ENCODE data around the gene TASP1.

TASP1 gene, protein sequence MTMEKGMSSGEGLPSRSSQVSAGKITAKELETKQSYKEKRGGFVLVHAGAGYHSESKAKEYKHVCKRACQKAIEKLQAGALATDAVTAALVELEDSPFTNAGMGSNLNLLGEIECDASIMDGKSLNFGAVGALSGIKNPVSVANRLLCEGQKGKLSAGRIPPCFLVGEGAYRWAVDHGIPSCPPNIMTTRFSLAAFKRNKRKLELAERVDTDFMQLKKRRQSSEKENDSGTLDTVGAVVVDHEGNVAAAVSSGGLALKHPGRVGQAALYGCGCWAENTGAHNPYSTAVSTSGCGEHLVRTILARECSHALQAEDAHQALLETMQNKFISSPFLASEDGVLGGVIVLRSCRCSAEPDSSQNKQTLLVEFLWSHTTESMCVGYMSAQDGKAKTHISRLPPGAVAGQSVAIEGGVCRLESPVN

DNA sequence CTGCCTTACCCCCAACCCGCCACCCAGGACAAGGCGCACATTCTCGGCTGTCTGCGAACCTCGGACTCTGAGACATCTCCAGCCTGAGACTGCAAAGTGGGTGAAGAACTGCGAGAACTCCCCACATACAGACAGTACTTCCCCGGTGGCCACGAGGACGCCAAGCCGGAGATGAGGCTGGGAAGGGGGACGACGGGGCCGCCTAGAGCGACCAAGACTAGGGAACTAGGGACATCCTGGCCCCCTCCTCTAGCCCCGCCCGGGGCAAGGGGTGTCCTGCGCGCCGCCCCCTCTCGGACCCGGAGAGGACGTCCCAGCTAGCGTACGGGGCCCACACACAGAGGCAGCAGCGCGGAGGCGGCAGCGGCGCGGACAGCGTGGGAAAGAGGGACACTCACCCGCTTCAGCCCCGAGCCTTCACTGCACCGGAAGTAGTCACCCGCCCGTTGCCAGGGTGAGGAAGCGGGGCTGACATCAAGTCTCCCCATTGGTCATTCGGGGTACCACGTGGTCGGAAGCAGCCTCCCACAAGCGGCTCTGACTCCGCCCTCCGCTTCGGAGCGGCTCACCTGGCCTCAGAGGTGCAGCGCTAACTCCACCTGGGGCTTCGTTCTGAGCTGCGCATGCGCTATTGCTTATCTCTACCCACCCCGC is at the start of gene TASP1:
Gene TASP1, minus strand, starts transcription at position 437 of the 654 bp plus-strand sequence. CDS start 8,854 bp downstream, outside the sequence.
- Histone ChIP-seq H3K4me1 (ENCODE audit: control insufficient read depth in 2 of 2, insufficient read depth in 2 of 2, low read length in 2 of 2) (peaks cover 3 to 4% of the 10 kb centered on the region in 2 donors), H3K36me3 (ENCODE audit: control insufficient read depth in 2 of 2, insufficient read depth in 2 of 2, low read length in 2 of 2) (no peaks in the 10 kb centered on the region), H3K27ac (ENCODE audit: low read depth in 2 of 2, low read length in 2 of 2) (peak within 1 kb of the TSS; percentile 81 to 83), H3K9ac (ENCODE audit: low read depth in 1 of 2, low read length in 2 of 2) (peak within 1 kb of the TSS; percentile 85 to 87), H3K27me3 (ENCODE audit: control insufficient read depth in 2 of 2, insufficient read depth in 2 of 2, low read length in 2 of 2) (no peaks in the 10 kb centered on the region), H3K4me3 (ENCODE audit: low read length in 2 of 2) (peak within 1 kb of the TSS; percentile 93 to 95), H3K9me3 (ENCODE audit: control insufficient read depth in 2 of 2, low read length in 2 of 2) (no peaks in the 10 kb centered on the region)

DNA sequence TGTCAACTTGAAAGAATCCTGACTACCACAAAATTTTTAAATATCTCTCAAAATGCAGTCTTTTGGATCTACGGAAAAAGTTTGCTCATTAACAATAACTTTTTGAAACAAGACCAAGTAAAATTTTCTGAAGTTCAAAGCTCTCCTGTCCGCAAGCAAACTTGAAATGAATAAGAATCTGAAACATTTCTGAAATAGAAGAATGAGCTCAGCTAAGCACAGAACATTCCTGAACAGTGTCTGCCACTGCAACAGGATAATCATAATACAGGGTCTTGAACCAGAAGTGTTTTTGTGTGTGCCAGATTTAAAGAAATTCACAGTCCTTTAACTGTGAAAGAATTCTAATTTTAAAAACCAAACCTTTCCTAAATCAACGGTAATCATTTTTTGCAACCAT is 49.1 kb upstream of the TASP1 start:
- Histone ChIP-seq H3K9ac (ENCODE audit: low read depth in 1 of 2, low read length in 2 of 2) (no peak overlapping the region), H3K36me3 (ENCODE audit: control insufficient read depth in 2 of 2, insufficient read depth in 2 of 2, low read length in 2 of 2) (no peaks in the 10 kb centered on the region), H3K27ac (ENCODE audit: low read depth in 2 of 2, low read length in 2 of 2) (no peak overlapping the region), H3K9me3 (ENCODE audit: control insufficient read depth in 2 of 2, low read length in 2 of 2) (no peaks in the 10 kb centered on the region), H3K27me3 (ENCODE audit: control insufficient read depth in 2 of 2, insufficient read depth in 2 of 2, low read length in 2 of 2) (no peaks in the 10 kb centered on the region), H3K4me3 (ENCODE audit: low read length in 2 of 2) (no peak overlapping the region), H3K4me1 (ENCODE audit: control insufficient read depth in 2 of 2, insufficient read depth in 2 of 2, low read length in 2 of 2) (no peaks in the 10 kb centered on the region)

DNA sequence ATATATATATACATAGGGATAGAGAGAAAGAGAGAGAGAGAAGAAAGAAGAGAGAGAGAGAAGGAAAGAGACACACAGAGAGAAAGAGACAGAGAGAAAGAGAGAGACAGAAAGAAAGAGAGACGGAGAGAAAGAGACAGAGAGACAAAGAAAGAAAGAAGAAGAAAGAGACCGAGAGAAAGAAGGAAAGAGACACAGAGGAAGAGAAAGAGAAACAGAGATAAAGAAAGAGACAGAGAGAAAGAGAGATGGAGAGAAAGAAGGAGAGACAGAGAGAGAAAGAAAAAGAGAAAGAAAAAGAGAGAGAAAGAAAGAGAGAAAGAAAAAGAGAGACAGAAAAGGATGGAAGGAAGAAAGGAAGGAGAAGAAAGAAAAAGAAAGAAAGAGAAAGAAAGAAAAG is 46.9 kb upstream of the TASP1 start:
- Histone ChIP-seq H3K27me3 (ENCODE audit: control insufficient read depth in 2 of 2, insufficient read depth in 2 of 2, low read length in 2 of 2) (no peaks in the 10 kb centered on the region), H3K27ac (ENCODE audit: low read depth in 2 of 2, low read length in 2 of 2) (no peak overlapping the region), H3K36me3 (ENCODE audit: control insufficient read depth in 2 of 2, insufficient read depth in 2 of 2, low read length in 2 of 2) (no peaks in the 10 kb centered on the region), H3K9ac (ENCODE audit: low read depth in 1 of 2, low read length in 2 of 2) (no peak overlapping the region), H3K4me3 (ENCODE audit: low read length in 2 of 2) (no peak overlapping the region), H3K4me1 (ENCODE audit: control insufficient read depth in 2 of 2, insufficient read depth in 2 of 2, low read length in 2 of 2) (no peaks in the 10 kb centered on the region), H3K9me3 (ENCODE audit: control insufficient read depth in 2 of 2, low read length in 2 of 2) (no peaks in the 10 kb centered on the region)

DNA sequence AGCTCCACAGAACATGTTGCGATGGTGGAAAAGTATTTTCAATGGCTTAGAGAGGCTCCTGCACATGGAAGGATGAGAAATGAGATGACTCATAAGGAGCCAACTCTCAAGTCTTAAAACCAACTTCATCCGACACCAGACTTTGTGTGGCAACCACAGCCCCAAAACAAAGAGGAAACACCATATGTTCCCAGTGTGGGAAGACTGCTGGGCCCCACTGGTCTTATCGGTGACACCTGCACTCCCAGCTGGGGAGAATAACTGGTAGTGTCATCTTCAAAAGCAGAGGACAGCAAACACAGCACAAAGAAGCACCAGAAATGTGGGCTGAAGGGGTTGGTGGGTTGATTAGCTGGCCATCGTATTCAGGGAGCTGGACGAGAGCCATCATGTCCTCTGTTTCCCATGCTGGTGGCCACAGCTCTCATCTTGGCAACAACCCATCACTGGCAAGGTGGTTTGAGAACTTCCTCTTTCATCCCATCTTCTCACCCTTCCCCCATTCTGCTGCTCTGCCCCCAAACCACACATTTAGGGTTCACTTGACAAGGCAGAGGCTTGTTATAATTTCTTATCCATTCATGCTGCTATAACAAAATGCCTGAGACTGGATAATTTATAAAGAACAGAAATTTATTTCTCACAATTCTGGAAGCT is 46.0 kb upstream of the TASP1 start:
- Histone ChIP-seq H3K9ac (ENCODE audit: low read depth in 1 of 2, low read length in 2 of 2) (no peak overlapping the region), H3K27me3 (ENCODE audit: control insufficient read depth in 2 of 2, insufficient read depth in 2 of 2, low read length in 2 of 2) (no peaks in the 10 kb centered on the region), H3K27ac (ENCODE audit: low read depth in 2 of 2, low read length in 2 of 2) (no peak overlapping the region), H3K9me3 (ENCODE audit: control insufficient read depth in 2 of 2, low read length in 2 of 2) (no peaks in the 10 kb centered on the region), H3K4me3 (ENCODE audit: low read length in 2 of 2) (no peak overlapping the region), H3K36me3 (ENCODE audit: control insufficient read depth in 2 of 2, insufficient read depth in 2 of 2, low read length in 2 of 2) (no peaks in the 10 kb centered on the region), H3K4me1 (ENCODE audit: control insufficient read depth in 2 of 2, insufficient read depth in 2 of 2, low read length in 2 of 2) (no peaks in the 10 kb centered on the region)

DNA sequence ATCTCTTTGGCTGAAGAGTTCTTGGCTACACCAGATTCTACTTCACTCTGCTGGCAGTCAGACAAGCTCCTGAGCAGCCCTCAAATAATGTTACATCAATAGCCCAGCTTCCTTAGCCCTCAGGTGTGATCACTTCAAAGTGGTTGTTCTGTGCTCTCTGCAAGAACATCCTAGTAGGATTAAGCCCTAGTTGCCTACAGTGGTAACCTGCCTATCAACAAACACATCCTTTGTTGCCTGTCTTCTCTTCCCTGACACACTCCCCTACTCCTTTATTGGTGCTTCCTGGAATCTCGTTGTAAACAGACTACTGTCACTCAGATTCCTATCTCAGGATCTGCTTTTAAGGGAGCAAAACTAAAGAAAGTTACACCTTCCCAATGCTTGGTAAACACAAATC is 45.1 kb upstream of the TASP1 start:
- Histone ChIP-seq H3K27ac (ENCODE audit: low read depth in 2 of 2, low read length in 2 of 2) (no peak overlapping the region), H3K4me1 (ENCODE audit: control insufficient read depth in 2 of 2, insufficient read depth in 2 of 2, low read length in 2 of 2) (no peaks in the 10 kb centered on the region)

DNA sequence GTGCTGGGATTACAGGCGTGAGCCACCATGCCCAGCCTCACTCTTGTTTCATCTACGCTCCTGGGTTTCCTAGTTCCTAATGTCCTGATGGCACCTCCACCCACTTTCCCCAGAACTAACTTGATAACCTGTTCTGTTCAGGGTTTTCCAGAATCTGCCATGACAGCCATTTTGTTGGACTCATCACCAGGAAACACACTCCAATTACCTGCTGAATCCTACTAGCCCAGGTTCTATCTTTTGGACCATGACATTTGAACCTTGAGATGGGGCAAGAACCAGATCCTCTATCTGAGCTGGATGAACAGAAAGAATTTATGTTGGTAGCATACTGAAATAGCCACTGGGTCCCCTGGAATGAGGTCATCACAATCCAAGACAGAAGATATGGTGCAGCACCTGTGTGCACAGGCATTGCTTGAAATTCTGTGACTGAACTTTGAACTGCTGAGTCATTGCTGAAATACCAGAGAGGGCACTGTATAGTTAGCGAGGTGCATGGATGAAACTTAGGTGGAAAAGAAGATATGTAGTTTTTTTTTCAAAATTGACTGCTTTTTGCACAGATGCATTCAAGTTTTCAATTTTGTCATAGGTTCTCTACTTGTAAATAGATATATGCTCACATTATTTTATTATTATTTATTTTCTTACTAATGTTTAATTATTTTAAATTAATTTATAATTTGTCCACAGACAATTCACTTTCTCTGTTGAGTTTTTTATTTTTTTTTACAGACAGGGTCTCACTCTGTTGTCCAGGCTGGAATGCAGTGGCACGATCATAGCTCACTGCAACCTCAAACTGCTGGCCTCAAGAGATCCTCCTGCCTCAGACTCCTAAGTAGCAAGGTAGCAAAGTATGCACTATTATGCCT is 42.8 kb upstream of the TASP1 start:
- Histone ChIP-seq H3K9ac (ENCODE audit: low read depth in 1 of 2, low read length in 2 of 2) (no peak overlapping the region), H3K9me3 (ENCODE audit: control insufficient read depth in 2 of 2, low read length in 2 of 2) (no peaks in the 10 kb centered on the region), H3K36me3 (ENCODE audit: control insufficient read depth in 2 of 2, insufficient read depth in 2 of 2, low read length in 2 of 2) (no peaks in the 10 kb centered on the region), H3K27me3 (ENCODE audit: control insufficient read depth in 2 of 2, insufficient read depth in 2 of 2, low read length in 2 of 2) (no peaks in the 10 kb centered on the region), H3K4me1 (ENCODE audit: control insufficient read depth in 2 of 2, insufficient read depth in 2 of 2, low read length in 2 of 2) (no peaks in the 10 kb centered on the region), H3K27ac (ENCODE audit: low read depth in 2 of 2, low read length in 2 of 2) (no peak overlapping the region), H3K4me3 (ENCODE audit: low read length in 2 of 2) (no peak overlapping the region)

More for the DNA sequence above, 45.1 kb upstream of the TASP1 start:
- H3K9me3 ChIP-seq (ENCODE audit: control insufficient read depth in 2 of 2, low read length in 2 of 2), result no peaks in the 10 kb centered on the region
- no peak overlapping the region for H3K4me3 ChIP-seq (ENCODE audit: low read length in 2 of 2)
- no peaks in the 10 kb centered on the region for H3K27me3 ChIP-seq (ENCODE audit: control insufficient read depth in 2 of 2, insufficient read depth in 2 of 2, low read length in 2 of 2)
- H3K9ac ChIP-seq (ENCODE audit: low read depth in 1 of 2, low read length in 2 of 2), result no peak overlapping the region
- H3K36me3 ChIP-seq (ENCODE audit: control insufficient read depth in 2 of 2, insufficient read depth in 2 of 2, low read length in 2 of 2), result no peaks in the 10 kb centered on the region

DNA sequence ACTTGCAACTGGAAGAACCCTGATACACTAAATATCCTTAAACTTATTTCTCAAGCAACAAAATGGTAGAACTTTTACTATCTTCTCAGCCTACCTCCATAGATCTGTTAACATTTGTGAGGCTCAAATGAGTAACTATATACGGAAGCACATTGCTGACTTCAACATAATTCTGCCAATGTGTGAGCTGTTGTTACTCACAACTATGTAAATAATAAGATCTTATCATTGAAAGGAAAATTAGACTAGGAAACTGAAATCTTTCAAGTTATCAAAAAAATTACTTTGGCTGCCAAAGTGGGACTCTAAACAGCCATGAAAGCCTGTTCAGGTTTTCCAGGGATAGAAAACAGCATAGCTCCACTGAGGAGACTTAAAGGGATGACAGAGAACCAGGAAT is 40.2 kb upstream of the TASP1 start:
- Histone ChIP-seq H3K36me3 (ENCODE audit: control insufficient read depth in 2 of 2, insufficient read depth in 2 of 2, low read length in 2 of 2) (no peaks in the 10 kb centered on the region), H3K27ac (ENCODE audit: low read depth in 2 of 2, low read length in 2 of 2) (no peak overlapping the region), H3K9me3 (ENCODE audit: control insufficient read depth in 2 of 2, low read length in 2 of 2) (no peaks in the 10 kb centered on the region), H3K9ac (ENCODE audit: low read depth in 1 of 2, low read length in 2 of 2) (no peak overlapping the region), H3K4me3 (ENCODE audit: low read length in 2 of 2) (no peak overlapping the region), H3K4me1 (ENCODE audit: control insufficient read depth in 2 of 2, insufficient read depth in 2 of 2, low read length in 2 of 2) (no peaks in the 10 kb centered on the region), H3K27me3 (ENCODE audit: control insufficient read depth in 2 of 2, insufficient read depth in 2 of 2, low read length in 2 of 2) (no peaks in the 10 kb centered on the region)

DNA sequence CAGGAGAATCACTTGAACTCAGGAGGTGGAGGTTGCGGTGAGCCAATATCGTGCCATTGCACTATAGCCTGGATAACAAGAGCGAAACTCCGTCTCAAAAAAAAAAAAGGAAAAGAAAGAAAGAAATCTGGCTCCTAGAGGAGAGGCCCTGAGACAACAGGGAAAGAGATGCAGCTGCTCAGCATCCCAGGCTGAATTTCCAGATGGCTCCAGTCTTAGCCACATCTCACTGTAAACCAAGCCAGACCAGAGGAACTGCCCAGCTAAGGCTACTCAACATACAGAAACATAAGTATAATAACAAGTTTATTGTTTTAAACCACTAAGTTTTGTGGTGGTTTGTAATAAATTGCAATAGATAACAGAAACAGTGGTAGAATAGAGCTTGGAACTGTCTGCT is 38.5 kb upstream of the TASP1 start:
- H3K4me3 ChIP-seq (ENCODE audit: low read length in 2 of 2), result no peak overlapping the region

DNA sequence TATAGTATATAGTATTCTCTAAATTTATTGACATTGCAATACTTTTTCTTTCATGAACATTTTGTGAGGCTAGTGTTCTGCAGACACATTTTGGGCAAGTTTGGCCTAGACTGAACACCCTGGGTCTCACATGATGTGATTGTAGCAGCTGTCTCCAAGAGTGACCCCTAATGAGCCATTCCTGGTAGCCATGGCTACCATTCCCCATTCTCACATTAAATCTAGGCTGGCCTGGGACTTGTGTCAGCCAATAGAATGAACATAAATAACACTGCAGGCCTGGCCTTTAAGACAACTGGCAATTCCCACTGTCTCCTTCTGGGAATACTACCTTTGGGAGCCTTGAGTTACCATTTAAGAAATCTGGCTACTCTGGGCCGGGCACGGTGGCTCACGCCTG is 38.0 kb upstream of the TASP1 start:
- H3K9me3 ChIP-seq (ENCODE audit: control insufficient read depth in 2 of 2, low read length in 2 of 2), result no peaks in the 10 kb centered on the region
- H3K27ac ChIP-seq (ENCODE audit: low read depth in 2 of 2, low read length in 2 of 2), result no peak overlapping the region
- H3K4me3 ChIP-seq (ENCODE audit: low read length in 2 of 2), result no peak overlapping the region
- no peaks in the 10 kb centered on the region for H3K4me1 ChIP-seq (ENCODE audit: control insufficient read depth in 2 of 2, insufficient read depth in 2 of 2, low read length in 2 of 2)
- H3K36me3 ChIP-seq (ENCODE audit: control insufficient read depth in 2 of 2, insufficient read depth in 2 of 2, low read length in 2 of 2), result no peaks in the 10 kb centered on the region
- H3K9ac ChIP-seq (ENCODE audit: low read depth in 1 of 2, low read length in 2 of 2), result no peak overlapping the region
- H3K27me3 ChIP-seq (ENCODE audit: control insufficient read depth in 2 of 2, insufficient read depth in 2 of 2, low read length in 2 of 2), result no peaks in the 10 kb centered on the region

More for the DNA sequence above, 38.5 kb upstream of the TASP1 start:
- H3K4me1 ChIP-seq (ENCODE audit: control insufficient read depth in 2 of 2, insufficient read depth in 2 of 2, low read length in 2 of 2), result no peaks in the 10 kb centered on the region
- no peak overlapping the region for H3K9ac ChIP-seq (ENCODE audit: low read depth in 1 of 2, low read length in 2 of 2)
- H3K36me3 ChIP-seq (ENCODE audit: control insufficient read depth in 2 of 2, insufficient read depth in 2 of 2, low read length in 2 of 2), result no peaks in the 10 kb centered on the region
- H3K27ac ChIP-seq (ENCODE audit: low read depth in 2 of 2, low read length in 2 of 2), result no peak overlapping the region
- H3K9me3 ChIP-seq (ENCODE audit: control insufficient read depth in 2 of 2, low read length in 2 of 2), result no peaks in the 10 kb centered on the region
- H3K27me3 ChIP-seq (ENCODE audit: control insufficient read depth in 2 of 2, insufficient read depth in 2 of 2, low read length in 2 of 2), result no peaks in the 10 kb centered on the region

All from mucosa of rectum (tissue), 2 donors.